NB4 (cell line): Measurements from ENCODE around the gene CBX1.

ENCODE experiments used
- DNase-seq: peaks from one replicate; pipeline ENCODE4 v3.0.0; 2010; ENCODE audit warnings: low read depth
- H3K4me3 ChIP-seq: one replicate; pipeline ENCODE4 v1.5.1; 2011; ENCODE audit warnings: mild to moderate bottlenecking, low read depth, low read length, moderate library complexity
- MYC ChIP-seq: IDR thresholded peaks from 2 replicates; pipeline ENCODE4 v1.6.1; 2011; ENCODE audit warnings: low read depth, low read length
- POLR2A ChIP-seq: IDR thresholded peaks from 2 replicates; pipeline ENCODE4 v1.6.1; 2011; ENCODE audit warnings: mild to moderate bottlenecking; ENCODE audit not compliant: insufficient read length; ENCODE audit errors: extremely low read depth
- TF ChIP-seq, protein P1 (sequence below): IDR thresholded peaks from one replicate; pipeline ENCODE4 v1.5.1; 2012; ENCODE audit warnings: low read depth, low read length
- TF ChIP-seq, protein P2 (sequence below): IDR thresholded peaks from 2 replicates; pipeline ENCODE4 v1.6.1; 2011; ENCODE audit warnings: low read depth, low read length

CBX1 gene

DNA sequence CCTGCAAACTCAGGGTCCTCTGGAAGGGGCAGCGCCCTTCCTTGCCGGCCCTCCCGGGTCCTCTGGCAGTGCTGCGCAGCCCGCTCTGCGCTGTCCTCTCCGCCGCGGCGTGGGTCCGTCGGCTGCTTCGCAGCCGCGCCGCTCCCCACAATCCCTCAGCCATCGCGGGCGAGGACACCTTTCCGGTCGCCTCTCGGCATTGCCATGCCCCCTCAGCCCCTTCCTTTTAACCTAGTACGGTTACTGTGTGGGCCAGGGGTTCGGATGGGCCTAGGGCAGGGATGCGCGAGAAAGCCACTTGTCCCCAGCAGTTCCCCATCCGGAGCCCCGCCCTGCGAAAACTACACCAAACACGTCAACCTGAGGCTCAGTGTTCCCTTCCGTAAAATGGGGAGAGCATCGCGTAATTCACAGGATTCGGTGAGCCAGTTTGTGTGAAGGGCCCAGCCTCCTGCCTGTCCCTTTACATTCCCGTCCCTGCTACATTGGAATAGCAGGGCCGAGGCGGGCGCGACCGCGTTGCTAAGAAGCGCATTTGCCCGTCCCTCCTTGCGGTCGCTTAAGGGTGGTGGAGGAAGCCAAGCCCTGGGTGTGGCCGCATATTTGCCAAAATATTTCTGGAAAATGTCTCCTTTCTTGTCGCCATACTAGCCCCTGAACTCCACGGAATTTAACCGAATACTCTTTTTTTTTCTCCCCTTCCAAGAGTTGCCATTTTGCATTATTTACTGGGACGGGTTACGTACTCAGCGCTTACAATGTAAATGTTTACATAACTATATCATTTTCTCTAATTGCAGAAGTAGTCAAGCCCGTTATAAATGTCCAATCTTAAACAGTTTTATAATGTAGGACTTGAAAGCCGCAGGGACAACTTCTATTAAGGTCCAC is 76.9 kb downstream of the CBX1 start:
- peak; percentile 63 for DNase-seq
- TF ChIP-seq, protein P1, sequence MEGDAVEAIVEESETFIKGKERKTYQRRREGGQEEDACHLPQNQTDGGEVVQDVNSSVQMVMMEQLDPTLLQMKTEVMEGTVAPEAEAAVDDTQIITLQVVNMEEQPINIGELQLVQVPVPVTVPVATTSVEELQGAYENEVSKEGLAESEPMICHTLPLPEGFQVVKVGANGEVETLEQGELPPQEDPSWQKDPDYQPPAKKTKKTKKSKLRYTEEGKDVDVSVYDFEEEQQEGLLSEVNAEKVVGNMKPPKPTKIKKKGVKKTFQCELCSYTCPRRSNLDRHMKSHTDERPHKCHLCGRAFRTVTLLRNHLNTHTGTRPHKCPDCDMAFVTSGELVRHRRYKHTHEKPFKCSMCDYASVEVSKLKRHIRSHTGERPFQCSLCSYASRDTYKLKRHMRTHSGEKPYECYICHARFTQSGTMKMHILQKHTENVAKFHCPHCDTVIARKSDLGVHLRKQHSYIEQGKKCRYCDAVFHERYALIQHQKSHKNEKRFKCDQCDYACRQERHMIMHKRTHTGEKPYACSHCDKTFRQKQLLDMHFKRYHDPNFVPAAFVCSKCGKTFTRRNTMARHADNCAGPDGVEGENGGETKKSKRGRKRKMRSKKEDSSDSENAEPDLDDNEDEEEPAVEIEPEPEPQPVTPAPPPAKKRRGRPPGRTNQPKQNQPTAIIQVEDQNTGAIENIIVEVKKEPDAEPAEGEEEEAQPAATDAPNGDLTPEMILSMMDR, result no peak
- TF ChIP-seq, protein P2, sequence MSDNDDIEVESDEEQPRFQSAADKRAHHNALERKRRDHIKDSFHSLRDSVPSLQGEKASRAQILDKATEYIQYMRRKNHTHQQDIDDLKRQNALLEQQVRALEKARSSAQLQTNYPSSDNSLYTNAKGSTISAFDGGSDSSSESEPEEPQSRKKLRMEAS, result no peak
- TF ChIP-seq MYC (no peak), POLR2A (no peak)
- peak overlapping the region; percentile 43 for H3K4me3 ChIP-seq

DNA sequence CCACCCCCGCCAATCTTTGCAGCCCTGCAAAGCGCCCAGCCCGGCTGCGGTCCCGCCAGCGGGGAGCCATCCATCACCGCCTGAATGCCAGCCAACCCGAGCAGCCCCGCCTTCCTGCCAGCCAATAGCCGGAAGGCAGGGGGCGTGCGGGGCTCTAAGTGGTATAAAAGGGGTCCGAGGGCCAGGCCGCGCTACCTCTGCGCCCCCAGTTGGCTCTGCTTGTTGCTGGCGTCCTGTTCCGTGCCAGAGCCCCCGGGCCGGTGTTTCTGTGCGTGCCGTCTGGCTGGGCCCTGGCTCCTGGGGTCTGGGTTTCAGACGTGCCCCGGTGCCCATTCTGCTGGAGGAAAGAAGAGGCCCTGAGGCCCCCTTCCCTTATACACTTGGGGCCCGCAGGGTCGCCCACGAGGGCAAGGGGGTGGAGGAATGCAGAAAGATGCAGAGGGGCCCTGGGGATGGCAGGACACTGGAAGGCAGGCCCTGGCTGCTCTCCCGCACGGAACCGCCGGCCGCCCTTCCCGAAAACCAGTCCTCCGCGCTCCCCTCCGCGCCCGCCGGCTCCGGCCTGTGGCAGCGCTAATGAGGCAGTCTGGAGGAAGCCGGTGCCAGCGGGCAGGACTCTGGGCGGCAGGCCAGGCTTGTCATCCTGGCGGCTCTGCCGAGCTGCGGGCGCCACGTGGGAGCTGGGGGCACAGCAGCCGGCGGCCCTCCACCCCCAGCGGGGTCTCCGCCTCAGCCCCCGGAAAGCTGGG is 77.7 kb downstream of the CBX1 start:
- peak overlapping the region; percentile 43 for H3K4me3 ChIP-seq
- peak; percentile 83 for DNase-seq
- no peak for TF ChIP-seq MYC
- peak; percentile 51 for TF ChIP-seq POLR2A
- TF ChIP-seq, protein P1, result no peak
- TF ChIP-seq, protein P2, result peak; percentile 49; the same call in 1 of the 2 replicates

DNA sequence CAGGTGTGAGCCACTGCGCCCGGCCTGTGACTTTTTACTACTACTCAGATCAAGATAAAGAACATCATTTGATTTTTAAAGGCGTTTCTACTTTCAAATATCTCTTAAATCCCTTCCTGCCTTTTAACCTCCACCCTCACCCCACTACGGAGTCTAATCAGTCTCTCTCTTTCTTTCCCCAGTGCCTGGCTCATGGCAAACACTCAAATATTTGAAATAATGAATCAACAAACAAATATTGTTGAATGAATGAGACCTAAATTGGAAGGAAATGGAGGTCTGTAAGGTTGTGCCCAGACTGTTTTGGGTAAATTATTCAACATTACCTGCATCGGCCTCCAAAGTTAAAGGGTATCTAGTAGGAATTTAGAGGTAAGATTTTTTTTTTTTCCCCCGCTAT is 78.4 kb downstream of the CBX1 start:
- TF ChIP-seq, protein P2, result no peak
- TF ChIP-seq, protein P1, result no peak
- no peak for TF ChIP-seq MYC
- TF ChIP-seq POLR2A, result no peak
- no peak for DNase-seq
- no peak overlapping the region for H3K4me3 ChIP-seq

DNA sequence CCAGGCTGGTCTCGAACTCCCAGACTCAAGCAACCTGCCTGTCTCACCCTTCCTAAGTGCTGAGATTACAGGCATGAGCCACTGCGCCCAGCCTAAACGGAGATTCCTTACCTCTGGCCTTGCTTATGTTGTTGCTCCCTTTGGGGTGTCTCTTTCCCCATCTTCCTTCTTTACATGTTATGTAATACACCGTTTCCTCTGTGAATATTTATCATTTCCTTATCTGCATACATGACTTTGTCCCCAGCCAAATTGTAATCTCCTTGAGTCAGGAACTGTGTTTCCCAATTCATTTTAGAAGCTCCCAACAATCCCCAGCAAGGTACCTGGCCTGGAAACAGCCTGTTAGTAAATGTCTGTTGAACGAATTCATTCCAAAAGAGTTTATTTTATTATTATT is 79.3 kb downstream of the CBX1 start:
- TF ChIP-seq POLR2A (no peak), MYC (no peak)
- TF ChIP-seq, protein P1, result no peak
- TF ChIP-seq, protein P2, result no peak
- no peak for DNase-seq
- H3K4me3 ChIP-seq, result no peak overlapping the region
